IMR-90 (cell line): ENCODE measurements around the gene GPC6. TPM values are rescaled to one million over a fixed set of nuclear protein-coding genes. Genes with fewer than 3 reads are reported as not detected.

Experiments
- ATAC-seq: fragments of 200-7000 bp; cut with Tn5 transposase; 2 replicates; pipeline ENCODE4 v1.9.1; 2020; ENCODE audit warnings: low read depth, mild to moderate bottlenecking, moderate library complexity
- BruUV-seq: library from RNA; stranded (reverse); fragments of 400-500 nt; replicated peaks from 2 replicates; lab custom pipeline; 2021; lab: Mats Ljungman, UMichigan
- CTCF ChIA-PET: fragments of 300-600 bp; formaldehyde crosslinking; extraction: SDS; loops from one replicate; lab custom pipeline; 2021; ENCODE audit warnings: antibody characterized with exemption; lab: Yijun Ruan, JAX
- POLR2A ChIA-PET: fragments of 300-600 bp; sonication (Branson Sonifier 250); formaldehyde crosslinking; loops from one replicate; lab custom pipeline; 2022; ENCODE audit warnings: antibody characterized with exemption; ENCODE audit not compliant: unreplicated experiment; lab: Charles Lee
- DNase-seq: peaks from one replicate; pipeline ENCODE4 v3.0.0; 2013
- H2AFZ ChIP-seq: replicated peaks from 2 replicates; pipeline ENCODE3; 2013; ENCODE audit warnings: low read length, mild to moderate bottlenecking; ENCODE audit not compliant: poor library complexity
- H2AK5ac ChIP-seq: 2 replicates; pipeline ENCODE4 v1.6.1; 2013; ENCODE audit warnings: low read depth, low read length, inconsistent platforms
- H2AK9ac ChIP-seq: replicated peaks from 2 replicates; pipeline ENCODE3; 2013; ENCODE audit warnings: mild to moderate bottlenecking, low read depth, low read length, moderate library complexity; ENCODE audit not compliant: poor library complexity
- H2BK120ac ChIP-seq: 2 replicates; pipeline ENCODE4 v1.6.1; 2013; ENCODE audit warnings: low read depth, low read length, inconsistent platforms
- H2BK15ac ChIP-seq: 3 replicates; pipeline ENCODE4 v1.6.1; 2013; ENCODE audit warnings: low read depth, low read length, inconsistent platforms
- H2BK20ac ChIP-seq: 2 replicates; pipeline ENCODE4 v1.6.1; 2013; ENCODE audit warnings: low read depth, mild to moderate bottlenecking, inconsistent platforms, low read length, moderate library complexity
- H2BK5ac ChIP-seq: 2 replicates; pipeline ENCODE4 v1.6.1; 2013; ENCODE audit warnings: mild to moderate bottlenecking, low read depth, low read length, inconsistent platforms; ENCODE audit not compliant: poor library complexity, severe bottlenecking
- H3K14ac ChIP-seq: replicated peaks from 2 replicates; pipeline ENCODE4 v1.6.1; 2013; ENCODE audit warnings: low read depth, low read length, inconsistent platforms
- H3K18ac ChIP-seq: 2 replicates; pipeline ENCODE4 v1.6.1; 2013; ENCODE audit warnings: low read depth, low read length, control low read depth
- H3K23ac ChIP-seq: 2 replicates; pipeline ENCODE4 v1.6.1; 2013; ENCODE audit warnings: low read depth, low read length, inconsistent platforms
- H3K27ac ChIP-seq: 2 replicates; pipeline ENCODE4 v1.5.1; 2013; ENCODE audit warnings: mild to moderate bottlenecking, control low read depth, low read length; ENCODE audit not compliant: insufficient read depth
- H3K27me3 ChIP-seq: 2 replicates; pipeline ENCODE4 v1.6.1; 2013; ENCODE audit warnings: low read length; ENCODE audit not compliant: control insufficient read depth, insufficient read depth
- H3K36me3 ChIP-seq: 2 replicates; pipeline ENCODE4 v1.6.1; 2013; ENCODE audit warnings: low read length, mixed read lengths; ENCODE audit not compliant: control insufficient read depth, insufficient read depth
- H3K4ac ChIP-seq: 2 replicates; pipeline ENCODE4 v1.6.1; 2013; ENCODE audit warnings: low read depth, low read length, inconsistent platforms
- H3K4me1 ChIP-seq: 2 replicates; pipeline ENCODE4 v1.6.1; 2013; ENCODE audit warnings: low read length, mixed read lengths; ENCODE audit not compliant: control insufficient read depth, insufficient read depth
- H3K4me2 ChIP-seq: 2 replicates; pipeline ENCODE4 v1.6.1; 2013; ENCODE audit warnings: low read depth, mild to moderate bottlenecking, control low read depth, low read length, moderate library complexity
- H3K4me3 ChIP-seq: 2 replicates; pipeline ENCODE4 v1.5.1; 2013; ENCODE audit warnings: low read depth, mild to moderate bottlenecking, control low read depth, low read length, moderate library complexity; ENCODE audit not compliant: insufficient read depth
- H3K56ac ChIP-seq: 2 replicates; pipeline ENCODE4 v1.6.1; 2013; ENCODE audit warnings: low read length, inconsistent platforms; ENCODE audit not compliant: insufficient read depth; ENCODE audit errors: extremely low read depth
- H3K79me1 ChIP-seq, 2 experiments: 2 replicates each; pipeline ENCODE4 v1.6.1; 2013; ENCODE audit warnings: low read length in 2 of 2, inconsistent platforms in 1 of 2, low read depth in 1 of 2
- H3K9ac ChIP-seq: 2 replicates; pipeline ENCODE4 v1.6.1; 2013; ENCODE audit warnings: low read depth, low read length, control low read depth
- H3K9me1 ChIP-seq: 2 replicates; pipeline ENCODE4 v1.6.1; 2013; ENCODE audit warnings: low read length, inconsistent platforms; ENCODE audit not compliant: insufficient read depth
- H3K9me3 ChIP-seq: 2 replicates; pipeline ENCODE4 v1.6.1; 2013; ENCODE audit warnings: low read length; ENCODE audit not compliant: control insufficient read depth, insufficient read depth
- H4K20me1 ChIP-seq: 2 replicates; pipeline ENCODE4 v1.6.1; 2013; ENCODE audit warnings: low read length, inconsistent platforms; ENCODE audit not compliant: insufficient read depth
- H4K5ac ChIP-seq: 2 replicates; pipeline ENCODE4 v1.6.1; 2013; ENCODE audit warnings: mild to moderate bottlenecking, low read depth, low read length, control low read depth
- H4K8ac ChIP-seq, 2 experiments: 2 replicates each; pipeline ENCODE4 v1.6.1; 2013; ENCODE audit warnings: low read depth in 2 of 2, low read length in 2 of 2, control low read depth in 1 of 2, inconsistent platforms in 1 of 2
- H4K91ac ChIP-seq: 2 replicates; pipeline ENCODE4 v1.6.1; 2013; ENCODE audit warnings: low read depth, low read length, inconsistent platforms; ENCODE audit not compliant: insufficient read depth
- BHLHE40 ChIP-seq: fragments of 150-350 bp; IDR thresholded peaks from 2 replicates; pipeline ENCODE4 v1.6.1; 2016; ENCODE audit warnings: mild to moderate bottlenecking, low read depth, low read length
- CEBPB ChIP-seq: IDR thresholded peaks from 2 replicates; pipeline ENCODE4 v1.6.1; 2012; ENCODE audit warnings: low read depth, low read length, improper control_type of control experiment
- CHD1 ChIP-seq: IDR thresholded peaks from 2 replicates; pipeline ENCODE4 v1.6.1; 2012; ENCODE audit warnings: low read depth, low read length, improper control_type of control experiment
- FOS ChIP-seq: fragments of 150-350 bp; IDR thresholded peaks from 2 replicates; pipeline ENCODE4 v1.6.1; 2016; ENCODE audit warnings: low read depth, low read length
- MAFK ChIP-seq: IDR thresholded peaks from 2 replicates; pipeline ENCODE4 v1.6.1; 2012; ENCODE audit warnings: low read depth, low read length, improper control_type of control experiment
- MAZ ChIP-seq: IDR thresholded peaks from 2 replicates; pipeline ENCODE4 v1.6.1; 2012; ENCODE audit warnings: low read depth, mild to moderate bottlenecking, low read length, improper control_type of control experiment, moderate library complexity, borderline replicate concordance
- MXI1 ChIP-seq: IDR thresholded peaks from 2 replicates; pipeline ENCODE4 v1.6.1; 2012; ENCODE audit warnings: low read depth, mild to moderate bottlenecking, low read length, moderate library complexity, borderline replicate concordance
- NFE2L2 ChIP-seq: fragments of 150-350 bp; IDR thresholded peaks from 2 replicates; pipeline ENCODE4 v1.6.1; 2016; ENCODE audit warnings: low read depth, mild to moderate bottlenecking, low read length
- POLR2A ChIP-seq: IDR thresholded peaks from 2 replicates; pipeline ENCODE4 v1.6.1; 2012; ENCODE audit warnings: mild to moderate bottlenecking, low read depth, low read length
- RAD21 ChIP-seq: IDR thresholded peaks from 2 replicates; pipeline ENCODE4 v1.6.1; 2012; ENCODE audit warnings: low read length, improper control_type of control experiment
- RCOR1 ChIP-seq: IDR thresholded peaks from 2 replicates; pipeline ENCODE4 v1.6.1; 2012; ENCODE audit warnings: mild to moderate bottlenecking, low read length, improper control_type of control experiment; ENCODE audit not compliant: insufficient replicate concordance
- RFX5 ChIP-seq: IDR thresholded peaks from 2 replicates; pipeline ENCODE4 v1.8.0; 2012; ENCODE audit warnings: low read depth, mild to moderate bottlenecking, low read length, moderate library complexity
- SMC3 ChIP-seq: fragments of 150-350 bp; IDR thresholded peaks from 2 replicates; pipeline ENCODE4 v1.6.1; 2016; ENCODE audit warnings: low read depth, mild to moderate bottlenecking, antibody characterized with exemption, low read length, moderate library complexity
- dilution Hi-C: fragments of 300-500 bp; cut with HindIII; formaldehyde crosslinking; loops from one replicate; pipeline ENCODE4 v1.14.3; 2018; ENCODE audit warnings: low sequenced_read_pairs; ENCODE audit not compliant: unreplicated experiment
- in situ Hi-C: fragments of 300-500 bp; cut with MboI; formaldehyde crosslinking; loops from 3 replicates; pipeline ENCODE4 v1.14.3; 2019; ENCODE audit warnings: low sequenced_read_pairs, inconsistent platforms, mixed read lengths
- intact Hi-C: fragments of 100-400 bp; cut with micrococcal nuclease; formaldehyde crosslinking; loops from 2 replicates; pipeline ENCODE4 v1.10.0; 2022
- polyA plus RNA-seq, 3 experiments: library from polyadenylated mRNA; depleted of rRNA; stranded (reverse); fragments of >200 nt; gene quantifications; 2 replicates each; pipeline ENCODE4 v1.2.3, GENCODE V29; 2012; ENCODE audit warnings: low replicate concordance in 1 of 3
- total RNA-seq: library from RNA; depleted of rRNA; stranded (reverse); fragments of >200 nt; gene quantifications from 2 replicates; pipeline ENCODE4 v1.2.3, GENCODE V29; 2012
- TF ChIP-seq, protein P1 (sequence below): conservative IDR thresholded peaks from 2 replicates; pipeline ENCODE4 v1.5.1; 2012; ENCODE audit warnings: mild to moderate bottlenecking, low read depth, low read length, improper control_type of control experiment
- TF ChIP-seq, protein P2 (sequence below): fragments of 150-350 bp; IDR thresholded peaks from 2 replicates; pipeline ENCODE4 v1.6.1; 2016; ENCODE audit warnings: low read depth, mild to moderate bottlenecking, low read length, moderate library complexity, borderline replicate concordance
- TF ChIP-seq, protein P3 (sequence below): fragments of 150-350 bp; IDR thresholded peaks from 2 replicates; pipeline ENCODE4 v1.6.1; 2017; ENCODE audit warnings: mild to moderate bottlenecking, antibody characterized with exemption, low read length, low read depth

The GPC6 gene
- total and polyA plus RNA-seq, 2 of the 4 experiments (the other 2 are of a cell fraction): 14.9 to 39.4 TPM

DNA sequence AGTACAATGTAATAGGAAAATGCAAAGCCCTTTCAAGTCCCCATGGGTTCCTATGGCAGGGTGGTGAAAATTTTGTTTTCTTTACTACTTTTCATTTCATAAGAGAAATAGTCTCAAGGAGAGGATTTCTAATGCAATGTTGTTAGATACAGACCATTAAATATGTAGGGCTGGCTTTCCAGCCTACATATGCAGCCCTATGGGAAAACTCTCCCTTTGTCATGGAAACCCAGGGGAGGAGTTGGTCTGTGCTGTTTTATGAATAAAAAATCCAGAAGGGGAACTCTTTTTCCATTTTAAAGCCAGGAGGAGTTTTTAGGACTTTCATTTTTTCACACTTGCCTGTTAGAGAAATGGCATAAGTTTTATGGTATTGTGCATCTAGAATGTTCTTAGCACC is 1133.3 kb downstream of the GPC6 start:
- Histone ChIP-seq H3K4me2 (no peak overlapping the region), H3K23ac (no peak overlapping the region), H2BK15ac (no peak overlapping the region), H3K18ac (no peak overlapping the region), H3K27me3 (no peaks in the 10 kb centered on the region), H3K9ac (no peak overlapping the region), H2BK20ac (no peak overlapping the region), H3K27ac (no peak overlapping the region), H3K9me3 (no peaks in the 10 kb centered on the region), H3K36me3 (no peaks in the 10 kb centered on the region), H4K91ac (no peak overlapping the region), H4K5ac (no peak overlapping the region), H3K4ac (no peak overlapping the region), H4K20me1 (no peaks in the 10 kb centered on the region), H4K8ac (no peak overlapping the region), H2AFZ (no peak overlapping the region), H2BK120ac (no peak overlapping the region), H2AK5ac (no peak overlapping the region), H3K9me1 (no peaks in the 10 kb centered on the region), H2BK5ac (no peak overlapping the region), H2AK9ac (no peak overlapping the region), H3K4me1 (no peaks in the 10 kb centered on the region), H3K79me1 (no peaks in the 10 kb centered on the region), H3K14ac (no peak overlapping the region), H3K56ac (no peak overlapping the region), H3K4me3 (no peak overlapping the region)
- intact Hi-C loops: loop anchor here (5.0 to 10.0 kb wide), 4 partner anchors 398 to 1643 kb away; no protein-coding TSS in a partner anchor
- BruUV-seq: no TSS peak
- no peak for ATAC-seq
- dilution Hi-C loops: no loop called here
- in situ Hi-C loops: loop anchor here (10.0 kb wide), 1 partner anchor 1645 kb away; no protein-coding TSS in a partner anchor
- ChIA-PET POLR2A (no interaction called here), CTCF (no interaction called here)
- DNase-seq: no peak
- TF ChIP-seq SMC3 (no peak), MAFK (no peak), CHD1 (no peak), BHLHE40 (no peak), MXI1 (no peak), RFX5 (no peak), NFE2L2 (no peak), RAD21 (no peak), MAZ (no peak), FOS (no peak), POLR2A (no peak), CEBPB (no peak), RCOR1 (no peak)
- TF ChIP-seq, protein P1, sequence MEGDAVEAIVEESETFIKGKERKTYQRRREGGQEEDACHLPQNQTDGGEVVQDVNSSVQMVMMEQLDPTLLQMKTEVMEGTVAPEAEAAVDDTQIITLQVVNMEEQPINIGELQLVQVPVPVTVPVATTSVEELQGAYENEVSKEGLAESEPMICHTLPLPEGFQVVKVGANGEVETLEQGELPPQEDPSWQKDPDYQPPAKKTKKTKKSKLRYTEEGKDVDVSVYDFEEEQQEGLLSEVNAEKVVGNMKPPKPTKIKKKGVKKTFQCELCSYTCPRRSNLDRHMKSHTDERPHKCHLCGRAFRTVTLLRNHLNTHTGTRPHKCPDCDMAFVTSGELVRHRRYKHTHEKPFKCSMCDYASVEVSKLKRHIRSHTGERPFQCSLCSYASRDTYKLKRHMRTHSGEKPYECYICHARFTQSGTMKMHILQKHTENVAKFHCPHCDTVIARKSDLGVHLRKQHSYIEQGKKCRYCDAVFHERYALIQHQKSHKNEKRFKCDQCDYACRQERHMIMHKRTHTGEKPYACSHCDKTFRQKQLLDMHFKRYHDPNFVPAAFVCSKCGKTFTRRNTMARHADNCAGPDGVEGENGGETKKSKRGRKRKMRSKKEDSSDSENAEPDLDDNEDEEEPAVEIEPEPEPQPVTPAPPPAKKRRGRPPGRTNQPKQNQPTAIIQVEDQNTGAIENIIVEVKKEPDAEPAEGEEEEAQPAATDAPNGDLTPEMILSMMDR: no peak
- TF ChIP-seq, protein P2, sequence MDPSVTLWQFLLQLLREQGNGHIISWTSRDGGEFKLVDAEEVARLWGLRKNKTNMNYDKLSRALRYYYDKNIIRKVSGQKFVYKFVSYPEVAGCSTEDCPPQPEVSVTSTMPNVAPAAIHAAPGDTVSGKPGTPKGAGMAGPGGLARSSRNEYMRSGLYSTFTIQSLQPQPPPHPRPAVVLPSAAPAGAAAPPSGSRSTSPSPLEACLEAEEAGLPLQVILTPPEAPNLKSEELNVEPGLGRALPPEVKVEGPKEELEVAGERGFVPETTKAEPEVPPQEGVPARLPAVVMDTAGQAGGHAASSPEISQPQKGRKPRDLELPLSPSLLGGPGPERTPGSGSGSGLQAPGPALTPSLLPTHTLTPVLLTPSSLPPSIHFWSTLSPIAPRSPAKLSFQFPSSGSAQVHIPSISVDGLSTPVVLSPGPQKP: no peak
- TF ChIP-seq, protein P3, sequence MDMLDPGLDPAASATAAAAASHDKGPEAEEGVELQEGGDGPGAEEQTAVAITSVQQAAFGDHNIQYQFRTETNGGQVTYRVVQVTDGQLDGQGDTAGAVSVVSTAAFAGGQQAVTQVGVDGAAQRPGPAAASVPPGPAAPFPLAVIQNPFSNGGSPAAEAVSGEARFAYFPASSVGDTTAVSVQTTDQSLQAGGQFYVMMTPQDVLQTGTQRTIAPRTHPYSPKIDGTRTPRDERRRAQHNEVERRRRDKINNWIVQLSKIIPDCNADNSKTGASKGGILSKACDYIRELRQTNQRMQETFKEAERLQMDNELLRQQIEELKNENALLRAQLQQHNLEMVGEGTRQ: no peak
